Embryonic facial prominence (tissue), 1 donor: ENCODE results near the gene SCRN2.

Source experiments
- DNase-seq: peaks from one replicate; pipeline ENCODE4 v3.0.0-alpha.2; 2016; ENCODE audit errors: extremely low spot score

The SCRN2 gene

GRCh38 chr17:47821424-47822391 is 19.4 kb downstream of the SCRN2 start, which contains the start of gene OSBPL7:
TSS of gene OSBPL7 (minus strand) at chr17:47821794. CDS start at chr17:47820278, 1,516 bp downstream.
- DNase-seq = peak; percentile 46

- no peak for DNase-seq
Measured at GRCh38 chr17:47821031-47821423, 20.0 kb downstream of the SCRN2 start.

GRCh38 chr17:47820033-47820789 is 20.9 kb downstream of the SCRN2 start:
- DNase-seq = no peak

- no peak for DNase-seq
Measured at GRCh38 chr17:47819475-47819874, 21.6 kb downstream of the SCRN2 start.

GRCh38 chr17:47818002-47818695 is 22.9 kb downstream of the SCRN2 start:
- no peak for DNase-seq

- DNase-seq = no peak
Measured at GRCh38 chr17:47816947-47817346, 24.1 kb downstream of the SCRN2 start.

- no peak for DNase-seq
Measured at GRCh38 chr17:47816111-47816735, 24.9 kb downstream of the SCRN2 start.

GRCh38 chr17:47815106-47815918 is 25.8 kb downstream of the SCRN2 start:
- no peak for DNase-seq

- DNase-seq = no peak
Measured at GRCh38 chr17:47813512-47814031, 27.5 kb downstream of the SCRN2 start.

- DNase-seq = no peak
Measured at GRCh38 chr17:47813077-47813476, 28.0 kb downstream of the SCRN2 start.

- DNase-seq = no peak
Measured at GRCh38 chr17:47812146-47812920, 28.7 kb downstream of the SCRN2 start.

- DNase-seq = no peak
Measured at GRCh38 chr17:47811709-47812108, 29.4 kb downstream of the SCRN2 start.

GRCh38 chr17:47810901-47811635 is 30.0 kb downstream of the SCRN2 start:
- no peak for DNase-seq

- no peak for DNase-seq
Measured at GRCh38 chr17:47810200-47810821, 30.8 kb downstream of the SCRN2 start.

- no peak for DNase-seq
Measured at GRCh38 chr17:47808830-47809480, 32.1 kb downstream of the SCRN2 start.

GRCh38 chr17:47808036-47808829 is 32.8 kb downstream of the SCRN2 start:
- DNase-seq = no peak

GRCh38 chr17:47807421-47807820 is 33.7 kb downstream of the SCRN2 start:
- DNase-seq = no peak
